ENCODE results near the gene ECHS1. TPM values are rescaled to one million over a fixed set of nuclear protein-coding genes. Genes with fewer than 3 reads are reported as not detected.

ECHS1 gene
- total and polyA plus RNA-seq, 2 experiments from 2014 or later = 92.1 to 127 TPM

- no peak overlapping the region for H3K27ac Mint-ChIP-seq
- H3K27me3 ChIP-seq (ENCODE audit: insufficient read depth) = peaks cover 55% of the 10 kb centered on the region
- peak overlapping the region; percentile 68 for H3K4me3 ChIP-seq
- no peaks in the 10 kb centered on the region for H3K36me3 ChIP-seq (ENCODE audit: insufficient read depth)
- no peaks in the 10 kb centered on the region for H3K9me2 ChIP-seq (ENCODE audit: insufficient read depth)
- no peaks in the 10 kb centered on the region for H4K20me1 ChIP-seq (replicated peaks; ENCODE audit: insufficient read depth)
- no peaks in the 10 kb centered on the region; the same call in 2 of the 3 replicates for H3K36me3 Mint-ChIP-seq (ENCODE audit: low read depth)
- peak; percentile 47 for DNase-seq (ENCODE audit: low spot score)
- H2AFZ ChIP-seq = peak overlapping the region; percentile 95
- no peaks in the 10 kb centered on the region for H3K79me2 ChIP-seq (replicated peaks; ENCODE audit: insufficient read depth)
- peak overlapping the region; percentile 72 for H3K4me3 Mint-ChIP-seq
- H3K4me2 ChIP-seq = peak overlapping the region; percentile 87
- TF ChIP-seq JUNB (IDR thresholded peaks at IDR 0.05; ENCODE audit: unreplicated experiment) = no peak
- TF ChIP-seq, protein P1, sequence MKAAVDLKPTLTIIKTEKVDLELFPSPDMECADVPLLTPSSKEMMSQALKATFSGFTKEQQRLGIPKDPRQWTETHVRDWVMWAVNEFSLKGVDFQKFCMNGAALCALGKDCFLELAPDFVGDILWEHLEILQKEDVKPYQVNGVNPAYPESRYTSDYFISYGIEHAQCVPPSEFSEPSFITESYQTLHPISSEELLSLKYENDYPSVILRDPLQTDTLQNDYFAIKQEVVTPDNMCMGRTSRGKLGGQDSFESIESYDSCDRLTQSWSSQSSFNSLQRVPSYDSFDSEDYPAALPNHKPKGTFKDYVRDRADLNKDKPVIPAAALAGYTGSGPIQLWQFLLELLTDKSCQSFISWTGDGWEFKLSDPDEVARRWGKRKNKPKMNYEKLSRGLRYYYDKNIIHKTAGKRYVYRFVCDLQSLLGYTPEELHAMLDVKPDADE (IDR thresholded peaks at IDR 0.05) = no peak
- TF ChIP-seq POLR2AphosphoS5 (IDR thresholded peaks at IDR 0.05; ENCODE audit: low read depth) = no peak
- TF ChIP-seq EZH2phosphoT487 (IDR thresholded peaks at IDR 0.05; ENCODE audit: unreplicated experiment) = no peak
- no peak for TF ChIP-seq REST (IDR thresholded peaks at IDR 0.05; ENCODE audit: unreplicated experiment)
- TF ChIP-seq NANOG (IDR thresholded peaks at IDR 0.05; ENCODE audit: borderline replicate concordance) = no peak
- TF ChIP-seq ZNF331 (CRISPR knock-in tag; IDR thresholded peaks at IDR 0.05; ENCODE audit: low read depth) = no peak
- TF ChIP-seq, protein P2, sequence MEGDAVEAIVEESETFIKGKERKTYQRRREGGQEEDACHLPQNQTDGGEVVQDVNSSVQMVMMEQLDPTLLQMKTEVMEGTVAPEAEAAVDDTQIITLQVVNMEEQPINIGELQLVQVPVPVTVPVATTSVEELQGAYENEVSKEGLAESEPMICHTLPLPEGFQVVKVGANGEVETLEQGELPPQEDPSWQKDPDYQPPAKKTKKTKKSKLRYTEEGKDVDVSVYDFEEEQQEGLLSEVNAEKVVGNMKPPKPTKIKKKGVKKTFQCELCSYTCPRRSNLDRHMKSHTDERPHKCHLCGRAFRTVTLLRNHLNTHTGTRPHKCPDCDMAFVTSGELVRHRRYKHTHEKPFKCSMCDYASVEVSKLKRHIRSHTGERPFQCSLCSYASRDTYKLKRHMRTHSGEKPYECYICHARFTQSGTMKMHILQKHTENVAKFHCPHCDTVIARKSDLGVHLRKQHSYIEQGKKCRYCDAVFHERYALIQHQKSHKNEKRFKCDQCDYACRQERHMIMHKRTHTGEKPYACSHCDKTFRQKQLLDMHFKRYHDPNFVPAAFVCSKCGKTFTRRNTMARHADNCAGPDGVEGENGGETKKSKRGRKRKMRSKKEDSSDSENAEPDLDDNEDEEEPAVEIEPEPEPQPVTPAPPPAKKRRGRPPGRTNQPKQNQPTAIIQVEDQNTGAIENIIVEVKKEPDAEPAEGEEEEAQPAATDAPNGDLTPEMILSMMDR (conservative IDR thresholded peaks at IDR 0.05; ENCODE audit: low read depth in 2 of 2) = no peak
- no peak for TF ChIP-seq STAT1 (IDR thresholded peaks at IDR 0.05; ENCODE audit: unreplicated experiment)
- peak; percentile 63 for TF ChIP-seq EZH2 (IDR thresholded peaks at IDR 0.05; ENCODE audit: low read depth, unreplicated experiment)
- peak; percentile 21; the same call in 1 of the 2 replicates for TF ChIP-seq CREB1 (CRISPR knock-in tag; IDR thresholded peaks at IDR 0.05; ENCODE audit: low read depth)
- TF ChIP-seq ZNF114 (CRISPR knock-in tag; IDR thresholded peaks at IDR 0.05) = no peak
- TF ChIP-seq ZNF462 (CRISPR knock-in tag; IDR thresholded peaks at IDR 0.05) = no peak
- peaks cover 17% of the 10 kb centered on the region for H3K4me1 ChIP-seq (ENCODE audit: insufficient read depth)
- H3K27ac ChIP-seq (ENCODE audit: low read depth) = no peak overlapping the region
- H3K9me3 Mint-ChIP-seq = peaks cover 2% of the 10 kb centered on the region; the same call in 2 of the 3 replicates
- peaks cover 19% of the 10 kb centered on the region for H3K4me1 Mint-ChIP-seq
- ATAC-seq = peak; percentile 14
- H3K27me3 Mint-ChIP-seq (ENCODE audit: insufficient read depth, low read depth, poor library complexity) = peaks cover 49% of the 10 kb centered on the region
- 0 out of 2 replicates have a peak, but pooled peaks cover 11% of the 10 kb centered on the region for H3F3A ChIP-seq (replicated peaks; ENCODE audit: low read depth)
Measured at GRCh38 chr10:133325440-133326222, 47.5 kb downstream of the ECHS1 start.

Data from GM23338 (cell line).